Activated naive CD4-positive, alpha-beta T cell treated with anti-CD3 and anti-CD28 coated beads, Interleukin-2, amount 50 U/mL, for 72 hours (primary cell): ENCODE measurements around the gene OTUD1. TPM values are rescaled to one million over a fixed set of nuclear protein-coding genes. Genes with fewer than 3 reads are reported as not detected.

ENCODE experiments used
- ATAC-seq, 2 donors: fragments of 150-1000 bp; cut with Tn5 transposase; 2 replicates each; pipeline ENCODE4 v1.10.0; 2021; ENCODE audit warnings: mild to moderate bottlenecking in 2 of 2, moderate library complexity in 2 of 2
- DNase-seq, 2 donors: peaks; one replicate each; pipeline ENCODE4 v3.0.0; 2021 to 2022; ENCODE audit warnings: low spot score in 2 of 2
- H3K27ac Mint-ChIP-seq, 2 donors: one replicate each; pipeline ENCODE4 v1.8.0; 2022; ENCODE audit warnings: mild to moderate bottlenecking in 2 of 2, mixed read lengths in 2 of 2
- H3K36me3 Mint-ChIP-seq, 2 donors: one replicate each; pipeline ENCODE4 v1.8.0; 2022; ENCODE audit warnings: mixed read lengths in 2 of 2
- H3K9me3 Mint-ChIP-seq, 2 donors: one replicate each; pipeline ENCODE4 v1.8.0; 2022; ENCODE audit warnings: mixed read lengths in 2 of 2
- total RNA-seq, 2 donors: library from RNA; stranded (reverse); gene quantifications; one replicate each; pipeline ENCODE4 v1.2.3, GENCODE V29; 2022

The OTUD1 gene
- total RNA-seq, 2 donors from 2014 or later: 13.3 to 16.0 TPM

- ATAC-seq (no peak), DNase-seq (no peak)
- peaks cover 0 to 10% of the 10 kb centered on the region in 2 donors for H3K36me3 Mint-ChIP-seq
- peaks cover 0 to 4% of the 10 kb centered on the region in 2 donors for H3K9me3 Mint-ChIP-seq
- H3K27ac Mint-ChIP-seq: no peak overlapping the region
Measured at GRCh38 chr10:23417254-23417653, 21.6 kb upstream of the OTUD1 start.

DNA sequence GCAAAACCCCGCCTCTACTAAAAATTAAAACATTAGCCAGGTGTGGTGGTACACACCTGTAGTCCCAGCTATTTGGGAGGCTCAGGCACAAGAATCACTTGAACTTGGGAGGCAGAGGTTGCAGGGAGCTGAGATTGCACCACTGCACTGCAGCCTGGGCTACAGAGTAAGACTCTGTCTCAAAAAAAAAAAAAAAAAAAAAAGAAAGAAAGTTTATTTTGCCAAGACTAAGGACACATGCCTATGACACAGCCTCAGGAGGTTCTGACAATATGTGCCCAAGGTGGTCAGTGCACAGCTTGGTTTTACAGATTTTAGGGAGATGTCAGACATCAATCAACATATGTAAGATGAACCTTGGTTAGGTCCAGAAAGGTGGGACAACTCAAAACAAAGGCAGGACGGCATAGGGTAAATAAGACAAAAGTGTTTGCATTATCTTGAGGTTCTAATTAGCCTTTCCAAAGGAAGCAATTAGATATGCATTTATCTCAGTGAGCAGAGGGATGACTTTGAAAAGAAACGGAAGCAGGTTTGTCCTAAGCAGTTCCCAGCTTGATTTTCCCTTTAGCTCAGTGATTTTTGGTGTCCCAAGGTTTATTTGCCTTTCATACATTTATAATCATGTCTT lies 20.7 kb upstream of the OTUD1 start:
- DNase-seq (no peak), ATAC-seq (no peak)
- Mint-ChIP-seq H3K36me3 (peaks cover 0 to 7% of the 10 kb centered on the region in 2 donors), H3K27ac (no peak overlapping the region), H3K9me3 (no peaks in the 10 kb centered on the region)

DNA sequence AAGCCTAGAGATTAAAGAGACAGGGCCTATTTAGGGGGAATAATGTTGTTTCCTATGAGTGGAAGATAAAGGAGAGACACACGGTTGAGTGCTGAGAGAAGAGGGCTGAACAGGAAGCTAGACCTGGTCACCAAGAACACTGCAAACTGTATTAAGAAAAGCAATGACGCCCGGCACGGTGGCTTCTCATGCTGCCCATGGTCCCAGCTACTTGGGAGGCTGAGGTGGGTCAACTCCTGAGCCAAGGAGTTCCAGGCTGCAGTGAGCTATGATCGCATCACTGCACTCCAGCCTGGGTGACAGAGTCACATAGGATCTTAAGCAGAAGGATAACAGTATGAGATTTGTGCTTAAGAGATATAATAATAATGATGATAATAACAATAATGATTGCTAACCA lies 19.7 kb upstream of the OTUD1 start:
- no peak overlapping the region for H3K27ac Mint-ChIP-seq
- ATAC-seq (no peak), DNase-seq (no peak)
- peaks cover 0 to 7% of the 10 kb centered on the region in 2 donors for H3K36me3 Mint-ChIP-seq
- no peaks in the 10 kb centered on the region for H3K9me3 Mint-ChIP-seq

- peaks cover 0 to 2% of the 10 kb centered on the region in 2 donors for H3K36me3 Mint-ChIP-seq
- DNase-seq: no peak
- H3K9me3 Mint-ChIP-seq: peaks cover 0 to 2% of the 10 kb centered on the region in 2 donors
- no peak for ATAC-seq
- H3K27ac Mint-ChIP-seq: no peak overlapping the region
Measured at GRCh38 chr10:23419655-23420329, 19.1 kb upstream of the OTUD1 start.

DNA sequence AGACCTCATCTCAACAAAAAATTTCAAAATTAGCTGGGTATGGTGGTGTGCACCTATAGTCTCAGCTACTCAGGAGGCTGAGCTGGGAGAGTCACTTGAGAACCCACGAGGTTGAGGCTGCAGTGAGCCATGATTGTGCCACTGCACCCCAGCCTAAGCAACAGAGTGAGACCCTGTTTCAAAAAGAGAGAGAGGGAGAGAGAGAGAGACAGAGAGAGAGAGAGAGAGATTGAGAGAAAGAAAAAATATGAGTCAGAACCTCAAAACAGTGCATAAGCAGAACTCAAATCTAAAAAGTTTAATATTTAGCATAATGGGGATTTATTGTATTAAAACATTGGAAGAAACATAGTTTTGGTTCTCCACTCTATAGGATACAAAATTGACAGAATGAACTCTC lies 17.5 kb upstream of the OTUD1 start:
- Mint-ChIP-seq H3K27ac (no peak overlapping the region), H3K36me3 (no peaks in the 10 kb centered on the region), H3K9me3 (peaks cover 0 to 8% of the 10 kb centered on the region in 2 donors)
- DNase-seq (no peak), ATAC-seq (no peak)

DNA sequence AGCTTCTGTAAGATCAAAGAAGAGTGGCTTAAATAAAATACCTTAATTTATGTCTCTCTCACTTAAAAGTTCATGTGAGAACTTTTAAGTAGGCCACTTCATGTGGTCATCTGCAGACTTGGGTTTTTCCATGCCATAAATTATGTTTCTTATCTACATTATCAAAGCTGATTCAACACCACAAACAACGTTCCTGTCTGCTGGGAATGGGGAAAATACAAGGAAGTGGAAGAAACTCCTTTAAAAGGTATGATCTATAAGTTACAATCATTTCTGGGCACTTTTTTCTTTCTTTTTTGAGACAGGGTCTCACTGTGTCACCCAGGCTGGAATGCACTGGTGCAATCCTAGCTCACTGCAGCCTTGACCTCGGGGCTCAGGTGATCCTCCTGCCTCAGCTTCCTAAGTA lies 16.9 kb upstream of the OTUD1 start:
- peaks cover 0 to 8% of the 10 kb centered on the region in 2 donors for H3K9me3 Mint-ChIP-seq
- no peak for DNase-seq
- no peaks in the 10 kb centered on the region for H3K36me3 Mint-ChIP-seq
- no peak for ATAC-seq
- no peak overlapping the region for H3K27ac Mint-ChIP-seq

- DNase-seq: no peak
- H3K9me3 Mint-ChIP-seq: peaks cover 0 to 7% of the 10 kb centered on the region in 2 donors
- no peak for ATAC-seq
Measured at GRCh38 chr10:23432166-23432565, 6.7 kb upstream of the OTUD1 start.

DNA sequence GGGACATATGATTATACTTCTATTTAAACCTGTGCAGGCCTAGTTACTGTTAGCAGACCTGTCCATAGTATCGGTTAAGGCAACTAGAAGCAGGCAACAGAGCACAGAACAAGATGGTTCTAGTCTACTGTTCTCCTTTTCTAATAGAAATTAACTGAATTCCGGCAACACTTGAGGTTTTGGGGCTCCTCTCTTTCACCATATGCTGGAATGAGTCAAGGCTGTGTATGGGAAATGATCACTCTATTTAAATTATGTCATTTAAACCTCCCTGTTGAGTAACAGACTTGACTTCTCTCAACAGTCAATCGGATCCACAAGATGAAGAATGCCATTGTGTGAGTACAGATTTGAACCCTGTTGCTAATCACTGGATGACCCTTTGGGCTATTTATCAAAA lies 6.2 kb upstream of the OTUD1 start:
- DNase-seq (no peak), ATAC-seq (no peak)
- peaks cover 0 to 7% of the 10 kb centered on the region in 2 donors for H3K9me3 Mint-ChIP-seq
- no peaks in the 10 kb centered on the region for H3K36me3 Mint-ChIP-seq
- H3K27ac Mint-ChIP-seq: no peak overlapping the region

More at GRCh38 chr10:23432166-23432565, 6.7 kb upstream of the OTUD1 start:
- no peak overlapping the region for H3K27ac Mint-ChIP-seq
- no peaks in the 10 kb centered on the region for H3K36me3 Mint-ChIP-seq

DNA sequence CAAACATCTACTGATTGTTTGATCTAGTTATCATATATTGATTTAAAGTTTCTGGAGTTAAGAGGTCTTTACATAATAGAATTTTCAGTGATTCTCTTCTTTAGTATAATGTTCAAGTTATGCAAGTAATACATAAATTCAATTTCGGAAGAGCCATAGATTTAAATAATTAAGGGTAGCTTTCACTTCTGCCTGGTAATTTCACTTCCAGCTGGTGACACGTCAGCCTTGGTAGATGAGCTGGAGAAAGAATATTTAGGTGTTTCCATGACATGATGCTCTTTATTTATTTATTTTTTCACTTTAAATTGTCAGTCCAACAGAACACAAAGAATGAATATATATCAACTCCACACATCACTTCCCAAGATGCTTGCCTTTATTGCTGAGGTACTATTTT lies 5.2 kb upstream of the OTUD1 start:
- DNase-seq: no peak
- no peaks in the 10 kb centered on the region for H3K36me3 Mint-ChIP-seq

DNA sequence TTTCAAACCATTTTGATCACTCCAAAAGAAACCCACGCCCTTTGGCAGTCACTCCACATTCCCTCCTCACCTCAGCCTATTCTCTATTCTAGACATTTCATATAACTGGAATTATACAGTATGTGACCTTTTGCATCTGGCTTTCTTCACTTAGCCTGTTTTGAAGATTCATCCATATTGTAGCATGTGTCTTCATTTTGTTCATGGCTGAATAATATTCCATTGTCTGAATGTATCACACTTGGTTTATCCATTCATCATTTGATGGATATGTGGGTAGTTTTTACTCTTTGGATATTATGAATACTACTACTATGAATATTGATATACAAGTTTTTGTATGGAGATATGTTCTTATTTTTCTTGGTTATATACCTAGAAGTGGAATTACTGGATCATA lies 3.5 kb upstream of the OTUD1 start:
- Mint-ChIP-seq H3K9me3 (peaks cover 0 to 7% of the 10 kb centered on the region in 2 donors), H3K27ac (peak overlapping the region in 1 of 2 donors; percentile 53), H3K36me3 (peaks cover 2 to 3% of the 10 kb centered on the region in 2 donors)
- no peak for DNase-seq
- no peak for ATAC-seq

More for the DNA sequence above, 5.2 kb upstream of the OTUD1 start:
- no peak overlapping the region for H3K27ac Mint-ChIP-seq
- ATAC-seq: no peak
- peaks cover 0 to 7% of the 10 kb centered on the region in 2 donors for H3K9me3 Mint-ChIP-seq

DNA sequence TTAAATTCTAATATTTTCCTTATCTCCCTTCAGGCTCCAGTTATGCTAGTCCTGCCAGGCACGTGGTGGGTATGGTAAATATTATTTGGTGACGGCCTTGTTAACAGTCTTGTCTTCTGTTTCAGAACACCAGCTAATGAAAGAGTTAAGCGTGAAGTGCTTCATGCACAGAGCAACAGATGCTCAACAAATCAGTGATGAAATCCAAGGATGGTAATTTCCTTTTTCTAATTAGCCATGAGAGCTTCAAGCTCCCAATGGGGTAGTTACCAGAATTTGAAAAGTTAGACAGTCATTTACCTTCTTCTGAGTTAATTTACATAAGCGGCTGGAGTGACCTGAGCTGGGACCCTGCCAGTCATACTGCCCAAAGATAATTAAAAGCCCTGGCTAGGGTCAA lies 1.9 kb upstream of the OTUD1 start:
- no peak for ATAC-seq
- no peak overlapping the region for H3K27ac Mint-ChIP-seq

GRCh38 chr10:23437963-23438546 lies 820 bp upstream of the OTUD1 start:
- ATAC-seq: no peak
- no peak for DNase-seq
- Mint-ChIP-seq H3K36me3 (peaks cover 19 to 24% of the 10 kb centered on the region in 2 donors), H3K27ac (peak overlapping the region; percentile 83 to 85), H3K9me3 (peaks cover 0 to 7% of the 10 kb centered on the region in 2 donors)

More for the DNA sequence above, 1.9 kb upstream of the OTUD1 start:
- no peak for DNase-seq
- Mint-ChIP-seq H3K9me3 (peaks cover 0 to 7% of the 10 kb centered on the region in 2 donors), H3K36me3 (peaks cover 14 to 16% of the 10 kb centered on the region in 2 donors)

- peak; percentile 4 to 8 for ATAC-seq
- H3K36me3 Mint-ChIP-seq: peaks cover 19 to 27% of the 10 kb centered on the region in 2 donors
- DNase-seq: peak in 1 of 2 donors; percentile 68
- H3K27ac Mint-ChIP-seq: no peak overlapping the region
- peaks cover 0 to 7% of the 10 kb centered on the region in 2 donors for H3K9me3 Mint-ChIP-seq
Measured at GRCh38 chr10:23439452-23439960, 631 bp downstream of the OTUD1 start.

GRCh38 chr10:23439961-23440889 lies 1.4 kb downstream of the OTUD1 start:
- H3K36me3 Mint-ChIP-seq: peaks cover 19 to 28% of the 10 kb centered on the region in 2 donors
- H3K27ac Mint-ChIP-seq: peak overlapping the region; percentile 87 to 96
- H3K9me3 Mint-ChIP-seq: peaks cover 0 to 4% of the 10 kb centered on the region in 2 donors
- ATAC-seq (peak; percentile 24 to 30), DNase-seq (peak; percentile 48 to 63)

- H3K9me3 Mint-ChIP-seq: no peaks in the 10 kb centered on the region
- peaks cover 19 to 33% of the 10 kb centered on the region in 2 donors for H3K36me3 Mint-ChIP-seq
- peak overlapping the region; percentile 87 to 96 for H3K27ac Mint-ChIP-seq
- ATAC-seq: no peak
- no peak for DNase-seq
Measured at GRCh38 chr10:23441251-23441650, 2.4 kb downstream of the OTUD1 start.

DNA sequence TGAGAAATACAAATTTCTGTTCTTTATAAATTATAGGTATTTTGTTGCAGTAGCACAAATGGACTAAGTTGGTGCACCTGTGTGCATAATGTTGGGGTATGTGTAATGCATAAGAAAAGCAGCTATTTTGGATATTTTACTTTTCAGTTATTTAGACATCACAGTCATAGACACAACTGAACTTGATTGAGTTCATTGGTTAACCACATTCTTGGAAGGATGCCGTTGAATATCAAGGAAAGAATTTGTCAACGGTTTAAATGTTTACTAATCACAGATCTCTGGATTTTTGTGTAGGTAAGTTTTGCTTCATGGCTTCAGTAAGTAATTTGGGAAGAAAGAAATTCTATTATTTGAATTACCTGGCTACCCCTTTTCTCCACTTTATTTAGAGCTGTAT lies 4.1 kb downstream of the OTUD1 start:
- DNase-seq (no peak), ATAC-seq (no peak)
- peaks cover 19 to 39% of the 10 kb centered on the region in 2 donors for H3K36me3 Mint-ChIP-seq
- no peaks in the 10 kb centered on the region for H3K9me3 Mint-ChIP-seq
- H3K27ac Mint-ChIP-seq: peak overlapping the region; percentile 57 to 95
